Activated CD4-positive, alpha-beta memory T cell treated with anti-CD3 and anti-CD28 coated beads for 36 hours (primary cell): Measurements from ENCODE around the gene HAND2. TPM values are rescaled to one million over a fixed set of nuclear protein-coding genes. Genes with fewer than 3 reads are reported as not detected.

Experiments used
- CTCF ChIA-PET: fragments of 350-600 bp; sonication (Branson Sonifier 250); formaldehyde crosslinking; loops from one replicate; lab custom pipeline; 2021; ENCODE audit warnings: antibody characterized with exemption, inconsistent platforms; lab: Charles Lee
- POLR2A ChIA-PET: fragments of 350-600 bp; sonication (Branson Sonifier 250); formaldehyde crosslinking; loops from one replicate; lab custom pipeline; 2021; ENCODE audit warnings: antibody characterized with exemption; lab: Charles Lee
- DNase-seq: peaks from one replicate; pipeline ENCODE4 v3.0.0-alpha.2; 2020
- H3K27ac Mint-ChIP-seq: one replicate; pipeline ENCODE4 v1.8.0; 2021; ENCODE audit warnings: mixed read lengths
- H3K27me3 Mint-ChIP-seq: one replicate; pipeline ENCODE4 v1.8.0; 2021; ENCODE audit warnings: mixed read lengths
- H3K36me3 Mint-ChIP-seq: one replicate; pipeline ENCODE4 v1.8.0; 2021; ENCODE audit warnings: mixed read lengths
- H3K4me1 Mint-ChIP-seq: one replicate; pipeline ENCODE4 v1.8.0; 2021; ENCODE audit warnings: low read depth, mixed read lengths
- H3K4me3 Mint-ChIP-seq: one replicate; pipeline ENCODE4 v1.8.0; 2021; ENCODE audit warnings: mild to moderate bottlenecking, mixed read lengths
- H3K9me3 Mint-ChIP-seq: one replicate; pipeline ENCODE4 v1.8.0; 2021; ENCODE audit warnings: mixed read lengths
- intact Hi-C: fragments of 100-400 bp; cut with micrococcal nuclease; formaldehyde crosslinking; loops from one replicate; pipeline ENCODE4 v1.15.1; 2023
- total RNA-seq, 2 experiments: library from RNA; stranded (reverse); gene quantifications; one replicate each; pipeline ENCODE4 v1.2.3, GENCODE V29; 2021

The HAND2 gene
- total RNA-seq, result not detected

GRCh38 chr4:173529477-173530325 is at the start of gene HAND2:
Gene HAND2, minus strand, starts transcription at chr4:173530229. Its CDS starts 940 bp downstream, at chr4:173529289.
- H3K4me3 Mint-ChIP-seq, result peak within 1 kb of the TSS; percentile 61
- peaks cover 83% of the 10 kb centered on the region for H3K27me3 Mint-ChIP-seq
- DNase-seq, result no peak
- ChIA-PET POLR2A (no interaction called here), CTCF (no interaction called here)
- H3K36me3 Mint-ChIP-seq, result peaks cover 8% of the 10 kb centered on the region
- peaks cover 13% of the 10 kb centered on the region for H3K4me1 Mint-ChIP-seq
- no peaks in the 10 kb centered on the region for H3K9me3 Mint-ChIP-seq
- peak within 1 kb of the TSS; percentile 42 for H3K27ac Mint-ChIP-seq
- intact Hi-C loops, result loop anchor here (2.0 to 5.0 kb wide), 2 partner anchors 13 to 683 kb away; no protein-coding TSS in a partner anchor

DNA sequence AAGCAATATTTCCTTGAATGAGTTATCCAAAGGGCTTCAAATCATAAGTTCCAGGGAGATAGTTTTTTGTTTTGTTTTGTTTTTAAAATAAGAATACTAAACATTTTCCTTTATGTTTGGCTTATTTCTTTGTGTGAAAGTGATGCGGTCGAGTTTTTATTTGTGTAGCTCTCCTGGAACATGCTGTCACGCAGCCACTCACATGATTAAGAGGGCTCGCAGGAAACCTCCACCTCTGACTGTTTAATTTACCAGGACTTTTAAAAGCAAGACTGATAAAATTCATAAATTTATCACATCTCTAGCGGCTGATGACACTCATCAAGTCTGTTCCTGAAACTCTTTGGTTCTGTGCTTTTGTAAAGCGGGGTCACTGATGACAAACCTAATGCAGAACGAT is 48.9 kb upstream of the HAND2 start:
- ChIA-PET POLR2A (no interaction called here), CTCF (interaction anchor here (1.0 kb wide), 1 partner anchor 73 kb away, joined by 3 read pairs; no protein-coding TSS in a partner anchor)
- Mint-ChIP-seq H3K36me3 (no peaks in the 10 kb centered on the region), H3K27me3 (peaks cover 9% of the 10 kb centered on the region), H3K4me3 (no peak overlapping the region), H3K27ac (no peak overlapping the region), H3K4me1 (no peaks in the 10 kb centered on the region), H3K9me3 (no peaks in the 10 kb centered on the region)
- no peak for DNase-seq
- intact Hi-C loops, result no loop called here

DNA sequence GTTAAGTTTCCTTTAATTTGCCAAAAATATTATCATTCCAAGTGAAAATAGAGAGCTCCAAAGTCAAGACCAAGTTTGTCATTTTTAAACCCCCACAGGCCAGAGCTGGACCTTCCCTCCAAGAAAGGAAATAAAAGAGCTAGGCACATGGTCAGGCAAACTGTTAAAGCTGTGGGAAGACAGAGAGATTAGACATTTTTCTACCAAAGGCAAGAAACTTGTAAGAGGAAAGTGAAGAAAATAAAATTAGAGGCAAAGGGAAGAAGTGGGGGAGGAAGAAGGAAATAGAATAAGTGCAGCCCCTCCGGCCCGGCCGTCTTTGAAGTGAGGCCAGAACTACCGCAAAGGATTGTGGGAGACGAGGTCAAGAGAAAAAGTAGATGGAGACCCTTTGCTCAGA is 47.9 kb upstream of the HAND2 start:
- H3K36me3 Mint-ChIP-seq, result no peaks in the 10 kb centered on the region
- intact Hi-C loops, result no loop called here
- H3K27me3 Mint-ChIP-seq, result peaks cover 13% of the 10 kb centered on the region
- ChIA-PET POLR2A (no interaction called here), CTCF (no interaction called here)
- H3K4me3 Mint-ChIP-seq, result no peak overlapping the region
- no peak for DNase-seq
- H3K4me1 Mint-ChIP-seq, result no peaks in the 10 kb centered on the region
- H3K9me3 Mint-ChIP-seq, result no peaks in the 10 kb centered on the region
- no peak overlapping the region for H3K27ac Mint-ChIP-seq

DNA sequence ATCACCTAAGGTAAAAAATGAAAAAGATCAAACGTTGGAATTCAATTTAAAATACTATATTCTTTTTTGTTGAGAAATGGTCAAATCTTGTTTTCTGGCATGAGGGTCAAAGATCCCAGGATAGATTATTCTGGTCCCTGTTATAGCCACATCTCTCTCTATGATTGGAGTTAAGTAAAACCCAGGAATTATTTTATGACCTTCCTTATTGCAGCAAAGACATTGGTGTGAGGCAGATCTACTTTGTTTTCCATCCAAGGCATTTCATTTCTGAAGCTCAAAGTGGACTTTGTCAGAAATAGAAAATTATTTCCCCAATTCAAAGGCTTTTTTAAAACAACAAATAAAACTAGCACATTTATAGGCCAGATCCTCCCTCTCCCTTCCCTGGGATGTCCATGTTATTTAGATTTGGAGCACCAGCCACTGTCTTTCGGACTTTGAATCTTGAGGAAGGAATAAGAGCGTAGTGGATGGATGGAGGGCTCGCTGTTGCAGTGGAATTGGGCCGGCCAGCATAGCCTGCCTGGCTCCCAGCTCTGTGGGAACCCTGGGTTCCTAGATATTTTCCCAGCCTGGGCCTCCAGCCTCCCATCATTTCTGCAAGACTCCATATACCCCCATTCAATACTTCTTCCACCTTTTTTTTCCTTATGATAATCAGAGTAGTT is 45.6 kb upstream of the HAND2 start:
- POLR2A ChIA-PET, result no interaction called here
- Mint-ChIP-seq H3K27ac (no peak overlapping the region), H3K9me3 (no peaks in the 10 kb centered on the region), H3K27me3 (peaks cover 12% of the 10 kb centered on the region), H3K36me3 (no peaks in the 10 kb centered on the region), H3K4me3 (no peak overlapping the region), H3K4me1 (no peaks in the 10 kb centered on the region)
- intact Hi-C loops, result no loop called here
- CTCF ChIA-PET, result no interaction called here
- no peak for DNase-seq

GRCh38 chr4:173573725-173574124 is 43.7 kb upstream of the HAND2 start:
- intact Hi-C loops, result no loop called here
- no peak for DNase-seq
- no peaks in the 10 kb centered on the region for H3K9me3 Mint-ChIP-seq
- H3K4me1 Mint-ChIP-seq, result no peaks in the 10 kb centered on the region
- CTCF ChIA-PET, result no interaction called here
- H3K36me3 Mint-ChIP-seq, result no peaks in the 10 kb centered on the region
- POLR2A ChIA-PET, result no interaction called here
- no peak overlapping the region for H3K4me3 Mint-ChIP-seq
- no peak overlapping the region for H3K27ac Mint-ChIP-seq
- peaks cover 13% of the 10 kb centered on the region for H3K27me3 Mint-ChIP-seq

GRCh38 chr4:173573286-173573685 is 43.3 kb upstream of the HAND2 start:
- H3K4me3 Mint-ChIP-seq, result no peak overlapping the region
- intact Hi-C loops, result no loop called here
- ChIA-PET POLR2A (no interaction called here), CTCF (no interaction called here)
- DNase-seq, result no peak
- H3K4me1 Mint-ChIP-seq, result no peaks in the 10 kb centered on the region
- H3K27ac Mint-ChIP-seq, result no peak overlapping the region
- H3K36me3 Mint-ChIP-seq, result no peaks in the 10 kb centered on the region
- peaks cover 12% of the 10 kb centered on the region for H3K27me3 Mint-ChIP-seq
- no peaks in the 10 kb centered on the region for H3K9me3 Mint-ChIP-seq

DNA sequence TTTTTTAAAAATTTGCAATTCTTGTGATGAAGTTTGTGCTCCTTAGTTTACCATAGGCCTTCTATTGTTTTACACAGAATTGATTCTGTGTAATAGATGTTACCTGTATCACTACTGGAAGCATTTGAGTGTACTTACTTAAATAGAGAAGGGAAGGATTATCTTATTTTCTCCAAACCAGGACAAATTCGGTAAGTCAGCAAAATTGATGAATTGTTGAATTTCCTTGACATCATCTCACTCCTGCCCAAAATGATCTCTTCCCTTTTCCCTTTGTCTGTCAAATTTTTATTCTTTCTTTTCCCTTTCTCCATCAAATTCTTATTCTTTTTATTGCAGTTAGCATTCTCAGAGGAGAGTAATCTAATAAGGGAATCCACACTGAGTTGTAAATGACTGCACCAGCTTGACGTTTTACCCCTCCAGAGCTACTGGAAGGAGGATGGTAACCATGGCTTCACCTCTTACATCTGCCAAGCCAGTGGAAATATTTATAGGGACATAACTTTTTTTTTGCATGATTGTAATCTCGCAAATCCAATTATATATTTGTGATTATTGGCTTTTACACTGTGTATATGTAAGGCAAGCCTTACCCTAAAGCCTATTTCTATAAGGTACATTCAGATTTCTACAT is 42.6 kb upstream of the HAND2 start:
- H3K27ac Mint-ChIP-seq, result no peak overlapping the region
- H3K4me1 Mint-ChIP-seq, result no peaks in the 10 kb centered on the region
- intact Hi-C loops, result no loop called here
- CTCF ChIA-PET, result interaction anchor here (0.6 to 0.7 kb wide), 2 partner anchors 35 to 72 kb away, joined by 3 to 4 read pairs; no protein-coding TSS in a partner anchor
- no peak for DNase-seq
- H3K27me3 Mint-ChIP-seq, result peaks cover 15% of the 10 kb centered on the region
- POLR2A ChIA-PET, result no interaction called here
- H3K9me3 Mint-ChIP-seq, result no peaks in the 10 kb centered on the region
- H3K4me3 Mint-ChIP-seq, result no peak overlapping the region
- H3K36me3 Mint-ChIP-seq, result no peaks in the 10 kb centered on the region

DNA sequence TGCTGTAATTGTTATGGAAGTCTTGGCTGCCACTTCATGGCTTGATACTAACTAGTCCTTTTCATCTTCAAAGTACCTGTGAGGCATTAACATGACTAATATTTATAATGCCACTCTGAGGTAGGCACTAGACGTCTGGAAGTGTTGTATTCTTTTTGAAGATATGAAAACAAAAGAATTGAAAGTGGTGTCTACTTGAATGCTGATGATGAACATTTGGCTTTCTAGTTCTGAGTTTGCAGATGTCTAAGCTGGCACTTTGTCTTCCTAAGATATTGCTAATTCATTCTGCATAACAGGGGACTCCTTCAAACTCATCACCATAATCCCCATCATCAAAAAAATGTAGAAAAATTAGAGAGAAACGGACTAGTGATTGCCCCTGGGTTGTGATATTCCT is 41.6 kb upstream of the HAND2 start:
- Mint-ChIP-seq H3K9me3 (no peaks in the 10 kb centered on the region), H3K27ac (no peak overlapping the region), H3K4me3 (no peak overlapping the region), H3K27me3 (peaks cover 15% of the 10 kb centered on the region), H3K4me1 (no peaks in the 10 kb centered on the region), H3K36me3 (no peaks in the 10 kb centered on the region)
- no peak for DNase-seq
- intact Hi-C loops, result no loop called here
- ChIA-PET CTCF (no interaction called here), POLR2A (no interaction called here)

GRCh38 chr4:173565281-173565680 is 35.3 kb upstream of the HAND2 start:
- H3K27me3 Mint-ChIP-seq, result peaks cover 5% of the 10 kb centered on the region
- intact Hi-C loops, result no loop called here

GRCh38 chr4:173564461-173564860 is 34.4 kb upstream of the HAND2 start:
- Mint-ChIP-seq H3K27ac (no peak overlapping the region), H3K36me3 (no peaks in the 10 kb centered on the region), H3K27me3 (peaks cover 5% of the 10 kb centered on the region), H3K4me1 (no peaks in the 10 kb centered on the region), H3K4me3 (no peak overlapping the region), H3K9me3 (no peaks in the 10 kb centered on the region)
- ChIA-PET POLR2A (no interaction called here), CTCF (no interaction called here)
- no peak for DNase-seq
- intact Hi-C loops, result no loop called here

More at GRCh38 chr4:173565281-173565680, 35.3 kb upstream of the HAND2 start:
- no peaks in the 10 kb centered on the region for H3K9me3 Mint-ChIP-seq
- ChIA-PET CTCF (no interaction called here), POLR2A (no interaction called here)
- DNase-seq, result no peak
- no peak overlapping the region for H3K27ac Mint-ChIP-seq
- no peaks in the 10 kb centered on the region for H3K4me1 Mint-ChIP-seq
- no peaks in the 10 kb centered on the region for H3K36me3 Mint-ChIP-seq
- no peak overlapping the region for H3K4me3 Mint-ChIP-seq

DNA sequence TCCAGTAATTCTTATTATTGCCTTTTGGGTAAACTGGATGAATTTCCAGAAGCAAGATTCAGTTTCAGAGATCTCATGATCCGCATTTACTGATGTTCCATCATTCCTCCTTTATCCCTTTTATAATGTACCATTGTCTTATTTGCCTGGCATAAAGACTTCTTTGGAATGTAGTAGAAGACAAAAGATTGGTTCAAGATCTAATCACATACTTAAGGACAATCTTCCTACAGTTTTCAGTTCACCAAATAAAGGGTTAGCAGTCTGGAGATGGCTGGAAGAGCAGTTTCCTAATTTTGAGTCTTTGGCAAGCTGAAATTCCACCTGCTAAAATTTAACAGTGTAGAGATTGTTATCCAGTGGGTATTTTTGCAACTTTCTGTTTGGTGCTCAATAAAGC is 30.9 kb upstream of the HAND2 start:
- Mint-ChIP-seq H3K4me1 (no peaks in the 10 kb centered on the region), H3K36me3 (no peaks in the 10 kb centered on the region), H3K4me3 (no peak overlapping the region), H3K27ac (no peak overlapping the region), H3K9me3 (no peaks in the 10 kb centered on the region), H3K27me3 (peaks cover 5% of the 10 kb centered on the region)
- no peak for DNase-seq
- ChIA-PET POLR2A (no interaction called here), CTCF (no interaction called here)
- intact Hi-C loops, result no loop called here

GRCh38 chr4:173556398-173557131 is 26.5 kb upstream of the HAND2 start:
- CTCF ChIA-PET, result no interaction called here
- no peak overlapping the region for H3K27ac Mint-ChIP-seq
- H3K36me3 Mint-ChIP-seq, result no peaks in the 10 kb centered on the region
- H3K27me3 Mint-ChIP-seq, result peaks cover 5% of the 10 kb centered on the region
- no peaks in the 10 kb centered on the region for H3K4me1 Mint-ChIP-seq
- POLR2A ChIA-PET, result no interaction called here
- no peaks in the 10 kb centered on the region for H3K9me3 Mint-ChIP-seq
- no peak for DNase-seq
- intact Hi-C loops, result no loop called here
- H3K4me3 Mint-ChIP-seq, result no peak overlapping the region
